GM12875 (cell line): ENCODE data around the gene DYNLT3.
A peak's percentile ranks its signal among the peaks of the same experiment; 100 is the strongest.

Source experiments
- H3K4me3 ChIP-seq: one replicate; pipeline ENCODE4 v1.5.1; 2011; ENCODE audit warnings: low read depth, low read length, control low read depth
- TF ChIP-seq, protein P1 (sequence below): IDR thresholded peaks from 2 replicates; pipeline ENCODE4 v1.5.1; 2011; ENCODE audit warnings: low read depth, mild to moderate bottlenecking, control low read depth, inconsistent platforms, low read length, moderate library complexity, borderline replicate concordance; ENCODE audit not compliant: insufficient read depth

Gene DYNLT3

DNA sequence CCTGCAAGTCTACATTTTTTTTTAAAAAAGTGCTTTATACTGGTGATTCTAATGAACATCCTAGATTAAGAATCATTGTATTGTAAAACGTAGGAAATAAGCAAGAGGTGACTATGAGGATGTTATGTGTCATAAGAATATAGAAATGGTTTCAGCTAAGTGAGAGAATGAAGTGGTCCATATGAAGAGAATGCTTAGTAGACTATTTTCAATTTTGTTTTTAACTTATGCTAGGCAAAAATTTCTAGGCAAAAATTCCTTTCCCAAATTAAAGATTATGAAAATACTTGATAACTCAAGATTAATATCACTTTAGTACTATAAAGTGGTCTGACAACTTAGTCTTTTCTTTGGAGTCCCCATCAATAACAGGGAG lies 825 bp downstream of the DYNLT3 start:
- peak overlapping the region; percentile 56 for H3K4me3 ChIP-seq
- TF ChIP-seq, protein P1, sequence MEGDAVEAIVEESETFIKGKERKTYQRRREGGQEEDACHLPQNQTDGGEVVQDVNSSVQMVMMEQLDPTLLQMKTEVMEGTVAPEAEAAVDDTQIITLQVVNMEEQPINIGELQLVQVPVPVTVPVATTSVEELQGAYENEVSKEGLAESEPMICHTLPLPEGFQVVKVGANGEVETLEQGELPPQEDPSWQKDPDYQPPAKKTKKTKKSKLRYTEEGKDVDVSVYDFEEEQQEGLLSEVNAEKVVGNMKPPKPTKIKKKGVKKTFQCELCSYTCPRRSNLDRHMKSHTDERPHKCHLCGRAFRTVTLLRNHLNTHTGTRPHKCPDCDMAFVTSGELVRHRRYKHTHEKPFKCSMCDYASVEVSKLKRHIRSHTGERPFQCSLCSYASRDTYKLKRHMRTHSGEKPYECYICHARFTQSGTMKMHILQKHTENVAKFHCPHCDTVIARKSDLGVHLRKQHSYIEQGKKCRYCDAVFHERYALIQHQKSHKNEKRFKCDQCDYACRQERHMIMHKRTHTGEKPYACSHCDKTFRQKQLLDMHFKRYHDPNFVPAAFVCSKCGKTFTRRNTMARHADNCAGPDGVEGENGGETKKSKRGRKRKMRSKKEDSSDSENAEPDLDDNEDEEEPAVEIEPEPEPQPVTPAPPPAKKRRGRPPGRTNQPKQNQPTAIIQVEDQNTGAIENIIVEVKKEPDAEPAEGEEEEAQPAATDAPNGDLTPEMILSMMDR: no peak

DNA sequence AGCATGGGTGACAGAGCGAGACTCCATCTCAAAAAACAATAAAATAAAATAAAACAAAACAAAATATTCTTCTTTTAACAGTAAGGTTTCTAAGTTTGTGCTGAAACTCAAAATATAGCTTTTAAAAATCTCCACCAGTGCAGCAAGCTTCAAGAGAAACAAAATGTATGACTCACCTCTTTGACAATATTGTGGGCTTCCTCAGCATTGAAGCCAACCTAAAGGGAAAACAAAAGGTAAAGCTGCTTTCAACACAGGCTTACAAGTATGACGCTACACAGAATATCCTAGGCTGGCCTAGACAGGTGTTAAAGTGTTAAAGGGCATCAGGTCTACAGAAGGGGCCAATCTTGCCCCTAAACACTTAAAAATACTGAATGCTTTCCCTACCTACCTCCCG lies 1.2 kb downstream of the DYNLT3 start:
- H3K4me3 ChIP-seq: no peak overlapping the region
- TF ChIP-seq, protein P1: no peak

DNA sequence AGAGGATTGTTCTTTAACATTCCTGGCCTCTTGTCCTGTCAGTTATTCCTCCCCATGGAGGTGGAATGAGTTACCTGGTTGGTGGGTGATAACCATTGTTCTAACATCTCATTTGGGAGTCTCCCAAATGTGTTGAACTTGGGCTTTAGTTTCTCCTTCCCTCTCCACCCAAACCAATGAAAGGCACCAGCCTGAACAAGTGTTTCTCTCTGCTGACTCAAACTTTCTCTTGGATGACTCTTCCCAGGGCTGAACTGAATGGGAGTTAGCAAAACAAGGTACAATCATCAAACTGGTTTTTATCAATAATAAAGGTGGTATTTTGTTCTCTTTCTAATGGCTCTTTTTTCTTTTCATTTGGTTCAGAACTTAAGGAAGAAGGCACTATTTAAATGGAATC lies 2.7 kb downstream of the DYNLT3 start:
- H3K4me3 ChIP-seq: no peak overlapping the region
- TF ChIP-seq, protein P1: no peak

DNA sequence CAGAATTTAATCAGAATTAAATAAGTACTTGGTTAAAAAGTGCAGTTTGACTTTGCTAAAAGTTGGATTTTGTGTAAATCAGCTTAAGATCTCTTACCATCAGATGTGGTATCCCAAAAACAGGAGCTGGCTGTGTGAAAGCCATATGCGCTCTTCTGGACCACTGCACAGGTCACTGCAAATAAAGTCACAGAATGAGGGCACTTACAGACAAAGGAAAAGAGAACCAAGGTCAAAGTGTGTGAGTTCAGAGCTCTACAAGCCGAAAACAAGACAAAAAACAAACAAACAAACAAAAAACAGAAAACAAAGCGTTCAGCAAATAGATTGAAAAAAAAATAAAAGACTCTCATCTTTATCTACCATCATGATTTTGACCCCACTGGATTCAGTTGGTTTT lies 6.4 kb downstream of the DYNLT3 start:
- H3K4me3 ChIP-seq: no peak overlapping the region
- TF ChIP-seq, protein P1: no peak

DNA sequence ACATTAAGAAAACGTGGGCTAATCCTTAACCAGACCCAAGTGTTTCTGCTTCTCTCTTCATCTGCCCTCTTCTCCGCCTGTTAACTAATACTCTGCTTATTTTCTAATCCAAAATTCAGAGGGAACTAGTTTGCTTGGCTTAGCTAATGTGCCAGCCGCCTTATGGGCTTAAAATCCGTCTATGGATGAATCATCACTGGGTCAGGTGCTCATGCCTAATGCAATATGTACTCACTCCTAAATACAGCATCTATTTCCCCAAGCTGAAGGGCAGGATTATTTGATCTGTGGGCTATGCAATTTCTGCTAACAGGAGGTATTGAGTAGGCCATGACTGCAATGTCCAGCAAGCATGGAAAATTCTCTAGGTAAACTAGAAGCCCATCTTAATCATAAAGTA lies 12.4 kb downstream of the DYNLT3 start:
- TF ChIP-seq, protein P1: no peak
- no peak overlapping the region for H3K4me3 ChIP-seq

DNA sequence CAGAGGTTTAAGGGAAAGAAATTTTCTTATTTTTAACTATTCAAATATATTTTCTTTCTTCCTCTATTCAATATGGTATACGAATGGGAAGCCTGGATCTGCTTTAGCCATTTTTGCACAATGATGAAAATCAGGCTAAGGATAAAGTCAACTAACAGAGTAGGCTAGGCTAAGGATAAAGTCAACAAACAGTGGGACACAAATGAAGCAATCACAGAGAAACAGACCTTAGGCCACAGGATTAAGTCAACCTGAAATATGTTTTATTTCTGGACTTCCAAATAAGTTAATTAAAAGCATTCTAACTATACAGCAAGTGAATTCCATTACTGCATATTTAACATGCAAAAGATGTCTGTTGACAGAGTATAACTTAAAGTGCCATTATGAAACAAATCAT lies 17.0 kb downstream of the DYNLT3 start:
- TF ChIP-seq, protein P1: no peak
- no peak overlapping the region for H3K4me3 ChIP-seq

DNA sequence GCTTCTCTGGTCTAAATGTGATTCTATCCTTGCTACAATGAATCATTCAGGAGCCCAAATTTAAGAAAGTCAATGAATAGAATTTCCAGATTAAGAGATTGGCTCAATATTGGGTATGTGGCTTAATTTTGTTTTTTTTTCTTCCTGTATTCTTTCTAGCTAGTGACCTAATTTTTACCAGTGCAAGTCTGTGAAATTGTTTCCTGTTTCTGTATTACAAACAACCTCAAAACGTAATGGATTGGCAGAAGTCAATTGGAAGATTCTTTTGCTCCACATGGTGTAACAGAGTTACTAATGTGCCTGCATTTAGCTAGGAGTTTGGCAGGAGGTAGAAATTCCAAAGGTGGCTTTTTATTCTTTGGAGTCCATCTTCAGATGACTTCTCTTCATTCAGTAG lies 17.6 kb downstream of the DYNLT3 start:
- TF ChIP-seq, protein P1: no peak
- H3K4me3 ChIP-seq: no peak overlapping the region
